OCI-LY1 (cell line): ENCODE measurements around the gene SNRNP35.

Experiments used
- H2AFZ ChIP-seq: fragments of 200-600 bp; sonication (generic), shearing (Covaris generic); 2 replicates; pipeline ENCODE4 v1.6.0; 2014; ENCODE audit warnings: antibody characterized with exemption, mild to moderate bottlenecking, low read length
- H3F3A ChIP-seq: fragments of 200-600 bp; sonication (generic), shearing (Covaris generic); 2 replicates; pipeline ENCODE4 v1.6.0; 2014; ENCODE audit warnings: mild to moderate bottlenecking, antibody characterized with exemption, low read length, moderate library complexity; ENCODE audit not compliant: insufficient read depth
- H3K27ac ChIP-seq: fragments of 200-600 bp; sonication (generic); 2 replicates; pipeline ENCODE4 v1.5.1; 2014; ENCODE audit warnings: low read length, mixed run types, mild to moderate bottlenecking, low read depth; ENCODE audit not compliant: poor library complexity, severe bottlenecking
- H3K27me3 ChIP-seq: fragments of 200-600 bp; sonication (generic); 2 replicates; pipeline ENCODE4 v1.6.0; 2014; ENCODE audit warnings: antibody characterized with exemption, mild to moderate bottlenecking, low read length, moderate library complexity; ENCODE audit not compliant: insufficient read depth
- H3K36me3 ChIP-seq: fragments of 200-600 bp; sonication (generic); 2 replicates; pipeline ENCODE4 v1.6.1; 2014; ENCODE audit warnings: mild to moderate bottlenecking, antibody characterized with exemption, low read length, moderate library complexity, mixed read lengths; ENCODE audit not compliant: insufficient read depth
- H3K4me1 ChIP-seq: fragments of 200-600 bp; sonication (generic); 2 replicates; pipeline ENCODE4 v1.5.1; 2014; ENCODE audit warnings: mild to moderate bottlenecking, low read length, moderate library complexity; ENCODE audit not compliant: insufficient read depth, severe bottlenecking
- H3K4me2 ChIP-seq: fragments of 200-600 bp; sonication (generic), shearing (Covaris generic); 2 replicates; pipeline ENCODE4 v1.6.1; 2014; ENCODE audit warnings: low read length
- H3K4me3 ChIP-seq: fragments of 200-600 bp; sonication (generic); 2 replicates; pipeline ENCODE4 v1.5.1; 2014; ENCODE audit warnings: low read length, low read depth, mild to moderate bottlenecking, mixed read lengths; ENCODE audit not compliant: poor library complexity, severe bottlenecking
- H3K79me2 ChIP-seq: fragments of 200-600 bp; shearing (Covaris generic); 2 replicates; pipeline ENCODE4 v1.6.1; 2016; ENCODE audit warnings: mixed run types, low read length, mixed read lengths; ENCODE audit not compliant: insufficient read depth
- H3K9ac ChIP-seq: fragments of 200-600 bp; sonication (generic), shearing (Covaris generic); 2 replicates; pipeline ENCODE4 v1.6.1; 2014; ENCODE audit warnings: mild to moderate bottlenecking, low read length, mixed read lengths
- H3K9me2 ChIP-seq: fragments of 200-600 bp; sonication (generic), shearing (Covaris generic); 2 replicates; pipeline ENCODE4 v1.6.1; 2014; ENCODE audit warnings: low read depth, mild to moderate bottlenecking, low read length, mixed read lengths
- H3K9me3 ChIP-seq: fragments of 200-600 bp; shearing (Covaris generic); 2 replicates; pipeline ENCODE4 v1.6.1; 2014; ENCODE audit warnings: low read length, mixed read lengths
- H4K20me1 ChIP-seq: fragments of 200-600 bp; sonication (generic), shearing (Covaris generic); 2 replicates; pipeline ENCODE4 v1.6.0; 2016; ENCODE audit warnings: mild to moderate bottlenecking, low read length; ENCODE audit not compliant: insufficient read depth
- EZH2 ChIP-seq: fragments of 200-600 bp; sonication (generic), shearing (Covaris generic); IDR thresholded peaks from 2 replicates; pipeline ENCODE4 v1.8.0; 2017; ENCODE audit warnings: borderline replicate concordance, mixed run types, mild to moderate bottlenecking, antibody characterized with exemption, low read length, moderate library complexity, mixed read lengths
- TF ChIP-seq, protein P1 (sequence below): fragments of 200-600 bp; sonication (generic), shearing (Covaris generic); IDR thresholded peaks from 2 replicates; pipeline ENCODE4 v1.5.1; 2017; ENCODE audit warnings: mild to moderate bottlenecking, antibody characterized with exemption, low read length, moderate library complexity, mixed read lengths

SNRNP35 gene

DNA sequence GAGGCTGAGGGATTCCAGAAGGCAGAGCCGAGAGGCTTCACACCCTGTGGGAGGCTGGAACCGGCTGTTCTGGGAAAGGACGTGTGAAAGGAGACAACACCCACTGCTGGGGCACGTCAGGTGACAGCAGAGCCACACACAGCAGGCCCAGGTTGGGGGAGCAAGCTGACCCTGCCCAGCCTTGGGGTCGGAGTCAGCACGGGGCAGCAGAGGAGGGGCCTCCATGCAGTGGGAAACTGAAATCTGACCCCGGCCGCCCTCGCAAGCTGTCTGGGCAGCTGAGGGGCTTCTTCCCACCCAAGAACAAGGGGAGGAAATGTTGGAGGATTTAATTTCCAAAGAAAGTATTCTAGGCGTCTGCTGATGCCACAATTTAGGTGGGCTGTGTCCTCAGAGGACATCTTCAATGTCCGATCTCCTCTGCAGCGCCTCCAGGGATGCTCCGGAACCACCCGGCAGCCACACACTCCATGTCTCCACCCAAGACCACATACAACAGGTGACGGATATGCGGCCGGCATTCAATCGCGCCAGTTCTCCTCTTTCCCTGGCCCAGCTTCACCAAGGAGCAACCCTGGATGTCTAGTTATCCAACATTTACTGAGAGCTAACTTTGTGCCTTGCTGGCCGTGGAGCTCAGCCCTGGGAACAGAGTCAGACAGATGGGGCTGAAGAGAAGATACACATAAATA is 30.7 kb downstream of the SNRNP35 start:
- TF ChIP-seq, protein P1, sequence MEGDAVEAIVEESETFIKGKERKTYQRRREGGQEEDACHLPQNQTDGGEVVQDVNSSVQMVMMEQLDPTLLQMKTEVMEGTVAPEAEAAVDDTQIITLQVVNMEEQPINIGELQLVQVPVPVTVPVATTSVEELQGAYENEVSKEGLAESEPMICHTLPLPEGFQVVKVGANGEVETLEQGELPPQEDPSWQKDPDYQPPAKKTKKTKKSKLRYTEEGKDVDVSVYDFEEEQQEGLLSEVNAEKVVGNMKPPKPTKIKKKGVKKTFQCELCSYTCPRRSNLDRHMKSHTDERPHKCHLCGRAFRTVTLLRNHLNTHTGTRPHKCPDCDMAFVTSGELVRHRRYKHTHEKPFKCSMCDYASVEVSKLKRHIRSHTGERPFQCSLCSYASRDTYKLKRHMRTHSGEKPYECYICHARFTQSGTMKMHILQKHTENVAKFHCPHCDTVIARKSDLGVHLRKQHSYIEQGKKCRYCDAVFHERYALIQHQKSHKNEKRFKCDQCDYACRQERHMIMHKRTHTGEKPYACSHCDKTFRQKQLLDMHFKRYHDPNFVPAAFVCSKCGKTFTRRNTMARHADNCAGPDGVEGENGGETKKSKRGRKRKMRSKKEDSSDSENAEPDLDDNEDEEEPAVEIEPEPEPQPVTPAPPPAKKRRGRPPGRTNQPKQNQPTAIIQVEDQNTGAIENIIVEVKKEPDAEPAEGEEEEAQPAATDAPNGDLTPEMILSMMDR: no peak
- no peak for TF ChIP-seq EZH2
- Histone ChIP-seq H3K4me2 (no peak overlapping the region), H3K4me3 (no peak overlapping the region)

DNA sequence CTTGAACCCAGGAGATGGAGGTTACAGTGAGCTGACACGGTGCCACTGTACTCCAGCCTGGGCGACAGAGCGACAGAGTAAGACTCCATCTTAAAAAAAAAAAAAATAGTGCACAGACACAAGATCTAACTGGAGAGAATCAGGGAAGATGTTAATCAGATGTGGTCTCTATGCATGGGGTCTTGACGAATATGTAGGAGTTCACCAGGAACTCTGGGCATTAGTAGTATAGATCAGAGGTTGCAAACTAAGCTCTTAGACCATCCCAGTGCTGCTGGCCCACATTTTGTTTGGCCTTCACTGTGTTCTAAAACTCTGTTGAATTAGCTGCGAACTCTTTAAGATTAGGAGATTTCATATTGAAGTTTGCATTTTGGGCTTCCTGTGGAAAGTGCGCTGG is 31.6 kb downstream of the SNRNP35 start:
- H3K27ac ChIP-seq: no peak overlapping the region
- H3K27me3 ChIP-seq: no peaks in the 10 kb centered on the region
- no peak overlapping the region for H3K4me2 ChIP-seq
- H3F3A ChIP-seq: no peaks in the 10 kb centered on the region
- no peak for TF ChIP-seq EZH2
- TF ChIP-seq, protein P1: no peak
- H2AFZ ChIP-seq: no peak overlapping the region
- H3K4me1 ChIP-seq: no peaks in the 10 kb centered on the region
- no peaks in the 10 kb centered on the region for H4K20me1 ChIP-seq
- no peaks in the 10 kb centered on the region for H3K36me3 ChIP-seq
- no peak overlapping the region for H3K9ac ChIP-seq
- no peaks in the 10 kb centered on the region for H3K9me3 ChIP-seq
- H3K9me2 ChIP-seq: no peaks in the 10 kb centered on the region
- no peaks in the 10 kb centered on the region for H3K79me2 ChIP-seq
- no peak overlapping the region for H3K4me3 ChIP-seq

More for the DNA sequence above, 30.7 kb downstream of the SNRNP35 start:
- H3K27ac ChIP-seq: no peak overlapping the region
- H3K9me3 ChIP-seq: no peaks in the 10 kb centered on the region
- peaks cover 9% of the 10 kb centered on the region for H3K4me1 ChIP-seq
- no peak overlapping the region for H3K9ac ChIP-seq
- H2AFZ ChIP-seq: no peak overlapping the region
- H3F3A ChIP-seq: no peaks in the 10 kb centered on the region
- no peaks in the 10 kb centered on the region for H3K27me3 ChIP-seq
- no peaks in the 10 kb centered on the region for H3K36me3 ChIP-seq
- H3K9me2 ChIP-seq: no peaks in the 10 kb centered on the region
- no peaks in the 10 kb centered on the region for H4K20me1 ChIP-seq
- H3K79me2 ChIP-seq: no peaks in the 10 kb centered on the region

DNA sequence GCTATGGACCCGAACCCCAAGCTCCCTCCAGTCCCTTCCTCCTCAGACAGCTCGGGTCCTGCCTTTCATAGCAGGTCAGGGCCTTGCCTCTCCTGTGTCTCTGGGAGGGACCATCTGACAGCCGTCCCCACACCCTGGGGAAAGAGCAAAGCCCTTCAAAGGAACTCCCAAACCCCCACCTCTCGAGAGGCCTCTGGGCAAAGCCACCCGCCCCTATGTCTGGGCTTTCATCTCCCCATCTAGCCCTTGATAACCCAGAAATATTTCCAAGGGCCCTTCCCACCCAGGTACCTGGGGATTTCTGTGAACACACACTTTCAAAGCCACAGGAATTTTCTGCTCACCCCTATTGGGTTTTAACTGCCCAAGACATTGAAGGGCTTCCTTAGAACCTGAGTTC is 32.1 kb downstream of the SNRNP35 start:
- Histone ChIP-seq H3K79me2 (no peaks in the 10 kb centered on the region), H3K27me3 (no peaks in the 10 kb centered on the region), H3F3A (no peaks in the 10 kb centered on the region), H3K9me3 (no peaks in the 10 kb centered on the region), H3K4me1 (no peaks in the 10 kb centered on the region), H2AFZ (no peak overlapping the region), H3K36me3 (no peaks in the 10 kb centered on the region), H3K27ac (no peak overlapping the region), H3K4me3 (no peak overlapping the region), H4K20me1 (no peaks in the 10 kb centered on the region), H3K9me2 (no peaks in the 10 kb centered on the region), H3K4me2 (no peak overlapping the region), H3K9ac (no peak overlapping the region)
- TF ChIP-seq, protein P1: no peak
- no peak for TF ChIP-seq EZH2
